Spleen (tissue), 7 donors: ENCODE data around the gene PDE1C.

Source experiments
- POLR2A ChIP-seq, 3 donors: fragments of 450-650 bp; IDR thresholded peaks; one replicate each; pipeline ENCODE4 v1.5.1; 2017; ENCODE audit warnings: antibody characterized with exemption in 3 of 3, mild to moderate bottlenecking in 1 of 3
- POLR2AphosphoS5 ChIP-seq, 3 donors: sonication (generic); formaldehyde crosslinking; IDR thresholded peaks; one replicate each; pipeline ENCODE4 v1.5.1; 2017; ENCODE audit warnings: antibody characterized with exemption in 3 of 3
- TF ChIP-seq, protein P1 (sequence below), 11 experiments: fragments of 200-600 bp in 7 of 11; fragments of 450-650 bp in 4 of 11; sonication (generic) in 4 of 11; IDR thresholded peaks in 8 of 11; conservative IDR thresholded peaks in 3 of 11; 1 replicate in 7 of 11; 2 replicates in 4 of 11; pipeline versions ENCODE4 v1.4.0 to v1.8.0; 2016 to 2021; ENCODE audit warnings: antibody characterized with exemption in 11 of 11, inconsistent platforms in 4 of 11, mild to moderate bottlenecking in 1 of 11
- donor health status: DM: no; HTN: no; CAD: no; lungs with moderate emphysema.
- donor health status: DM: no; HTN: no; CAD: no.
- donor health status: DM: no; HTN: no; CAD: no.

DNA sequence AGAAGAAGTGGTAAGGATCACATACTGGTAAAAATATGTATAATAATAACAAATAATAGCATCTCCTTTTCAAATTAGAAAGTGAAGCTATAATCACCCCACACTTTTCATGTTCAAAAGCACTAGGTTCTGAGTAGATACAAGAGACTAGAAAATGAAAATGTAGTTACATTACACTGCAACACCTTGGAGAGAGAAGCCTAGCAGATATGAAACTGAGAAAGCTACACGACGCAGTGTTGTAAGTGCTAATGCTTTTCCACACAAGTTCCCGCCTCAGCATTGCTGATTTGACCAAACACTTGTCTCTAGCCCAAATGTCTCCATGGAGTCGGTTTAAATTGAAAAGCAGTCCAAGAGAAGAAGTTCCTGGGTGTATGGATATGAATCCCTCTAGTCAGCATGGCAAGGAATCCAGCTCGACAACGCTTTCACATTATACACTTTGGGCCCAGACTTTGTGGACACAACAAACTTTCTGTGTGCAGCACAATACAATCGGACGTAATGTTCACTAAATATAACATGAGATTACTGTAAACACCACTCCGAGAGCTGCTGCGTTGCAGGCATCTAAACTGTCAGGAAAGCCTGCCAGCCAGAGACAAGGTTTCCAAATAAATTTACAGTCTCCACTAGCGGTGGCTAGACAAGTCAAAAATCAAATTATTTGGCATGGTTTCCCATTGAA lies 1.7 kb downstream of the PDE1C start:
- TF ChIP-seq, protein P1, sequence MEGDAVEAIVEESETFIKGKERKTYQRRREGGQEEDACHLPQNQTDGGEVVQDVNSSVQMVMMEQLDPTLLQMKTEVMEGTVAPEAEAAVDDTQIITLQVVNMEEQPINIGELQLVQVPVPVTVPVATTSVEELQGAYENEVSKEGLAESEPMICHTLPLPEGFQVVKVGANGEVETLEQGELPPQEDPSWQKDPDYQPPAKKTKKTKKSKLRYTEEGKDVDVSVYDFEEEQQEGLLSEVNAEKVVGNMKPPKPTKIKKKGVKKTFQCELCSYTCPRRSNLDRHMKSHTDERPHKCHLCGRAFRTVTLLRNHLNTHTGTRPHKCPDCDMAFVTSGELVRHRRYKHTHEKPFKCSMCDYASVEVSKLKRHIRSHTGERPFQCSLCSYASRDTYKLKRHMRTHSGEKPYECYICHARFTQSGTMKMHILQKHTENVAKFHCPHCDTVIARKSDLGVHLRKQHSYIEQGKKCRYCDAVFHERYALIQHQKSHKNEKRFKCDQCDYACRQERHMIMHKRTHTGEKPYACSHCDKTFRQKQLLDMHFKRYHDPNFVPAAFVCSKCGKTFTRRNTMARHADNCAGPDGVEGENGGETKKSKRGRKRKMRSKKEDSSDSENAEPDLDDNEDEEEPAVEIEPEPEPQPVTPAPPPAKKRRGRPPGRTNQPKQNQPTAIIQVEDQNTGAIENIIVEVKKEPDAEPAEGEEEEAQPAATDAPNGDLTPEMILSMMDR (IDR thresholded peaks at IDR 0.05 in 8 of 11, conservative IDR thresholded peaks at IDR 0.05 in 3 of 11), result no peak
- TF ChIP-seq POLR2A (IDR thresholded peaks at IDR 0.05) (no peak), POLR2AphosphoS5 (IDR thresholded peaks at IDR 0.05) (no peak)
